ENCODE results near the gene ASTN1.

DNA sequence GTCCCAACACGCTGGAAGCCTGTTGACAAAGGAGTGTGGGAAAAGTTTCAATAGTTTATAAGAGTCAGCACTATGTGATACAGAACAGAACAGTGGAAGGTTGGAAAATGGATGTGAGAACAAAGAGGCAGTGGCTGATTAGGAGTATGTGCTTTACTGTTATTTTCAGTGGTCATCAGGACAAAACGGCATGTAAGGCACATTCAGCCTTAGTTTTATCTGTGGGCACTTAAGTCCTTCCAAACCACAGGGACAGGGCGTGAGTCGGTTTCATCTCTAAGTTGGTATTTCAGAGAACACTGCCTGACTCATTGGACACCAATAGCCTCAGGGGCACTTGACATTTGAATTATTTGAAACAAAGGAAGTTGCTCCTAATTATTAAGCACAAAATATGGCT is 306.9 kb downstream of the ASTN1 start:
- TF ChIP-seq CTCF (IDR thresholded peaks at IDR 0.05) (no peak), POLR2A (IDR thresholded peaks at IDR 0.05; ENCODE audit: low read depth) (no peak), EP300 (IDR thresholded peaks at IDR 0.05) (no peak), POLR2AphosphoS5 (IDR thresholded peaks at IDR 0.05) (no peak)
